Natural killer cell (primary cell): ENCODE results near the gene SPRY4. TPM values are rescaled to one million over a fixed set of nuclear protein-coding genes. Genes with fewer than 3 reads are reported as not detected.

Experiments
- ATAC-seq, 3 donors: fragments of 150-1000 bp in 2 of 3; fragments of 200-7000 bp in 1 of 3; cut with Tn5 transposase; 1 replicate in 1 of 3; 2 replicates in 2 of 3; pipeline ENCODE4 v1.10.0; 2021; ENCODE audit warnings: mild to moderate bottlenecking in 2 of 3, moderate library complexity in 2 of 3
- DNase-seq, 2 donors: peaks; one replicate each; pipeline versions ENCODE4 v3.0.0 to v3.0.0-alpha.2; 2013 to 2021; ENCODE audit warnings: mixed read lengths in 1 of 2
- H3K27ac ChIP-seq: one replicate; pipeline ENCODE4 v1.5.1; 2013; ENCODE audit warnings: mild to moderate bottlenecking, low read length
- H3K27me3 ChIP-seq: one replicate; pipeline ENCODE4 v1.6.1; 2013; ENCODE audit warnings: low read length; ENCODE audit not compliant: control insufficient read depth, insufficient read depth
- H3K36me3 ChIP-seq: one replicate; pipeline ENCODE4 v1.6.1; 2013; ENCODE audit warnings: low read length; ENCODE audit not compliant: control insufficient read depth, insufficient read depth
- H3K4me1 ChIP-seq: one replicate; pipeline ENCODE4 v1.6.1; 2013; ENCODE audit warnings: low read length; ENCODE audit not compliant: control insufficient read depth, insufficient read depth
- H3K4me3 ChIP-seq: one replicate; pipeline ENCODE4 v1.5.1; 2013; ENCODE audit warnings: low read length
- H3K9me3 ChIP-seq: one replicate; pipeline ENCODE4 v1.6.1; 2013; ENCODE audit warnings: low read length; ENCODE audit not compliant: control insufficient read depth, insufficient read depth
- H3K27ac Mint-ChIP-seq, 2 donors: one replicate each; pipeline ENCODE4 v1.8.0; 2022; ENCODE audit warnings: mild to moderate bottlenecking in 2 of 2, mixed read lengths in 2 of 2, moderate library complexity in 1 of 2
- H3K27me3 Mint-ChIP-seq, 2 donors: one replicate each; pipeline ENCODE4 v1.8.0; 2022; ENCODE audit warnings: low read depth in 2 of 2, mixed read lengths in 2 of 2
- H3K36me3 Mint-ChIP-seq: one replicate; pipeline ENCODE4 v1.8.0; 2022; ENCODE audit warnings: mixed read lengths
- H3K4me1 Mint-ChIP-seq, 2 donors: one replicate each; pipeline ENCODE4 v1.8.0; 2022; ENCODE audit warnings: mixed read lengths in 2 of 2
- H3K4me3 Mint-ChIP-seq: one replicate; pipeline ENCODE4 v1.8.0; 2022; ENCODE audit warnings: mild to moderate bottlenecking, moderate library complexity, mixed read lengths
- H3K9me3 Mint-ChIP-seq, 2 donors: one replicate each; pipeline ENCODE4 v1.8.0; 2022; ENCODE audit warnings: mixed read lengths in 2 of 2
- CTCF ChIP-seq: fragments of 200-600 bp; IDR thresholded peaks from one replicate; pipeline ENCODE4 v1.8.0; 2022; ENCODE audit warnings: antibody characterized with exemption
- WGBS: methylation state at CpG from one replicate; pipeline ENCODE4 v1.1.7; 2013; ENCODE audit warnings: missing lambda C conversion rate; ENCODE audit not compliant: insufficient coverage; 5-methylcytosine and 5-hydroxymethylcytosine counted together
- intact Hi-C: fragments of 100-400 bp; cut with micrococcal nuclease; formaldehyde crosslinking; loops from one replicate; pipeline ENCODE4 v1.14.2; 2022
- total RNA-seq, 4 donors: library from RNA; stranded (reverse); fragments of 120-200 nt in 1 of 4; gene quantifications; one replicate each; pipeline versions ENCODE4 v1.2.3 to v1.2.4, GENCODE V29; 2013 to 2022

The SPRY4 gene
- total RNA-seq, 3 donors from 2014 or later (not counting 1 experiment from before 2014, with no cell fraction given) = 0.20 to 1.3 (median 0.40) TPM

- H3K4me1 ChIP-seq = peaks cover 17% of the 10 kb centered on the region
- no peak overlapping the region for H3K4me3 Mint-ChIP-seq
- peak in 2 of 3 donors; percentile 29 to 83 for ATAC-seq
- H3K27me3 Mint-ChIP-seq = peaks cover 0 to 5% of the 10 kb centered on the region in 2 donors
- intact Hi-C loops = no loop called here
- WGBS = 65% methylated on average over 17 of the region's 17 CpGs
- no peaks in the 10 kb centered on the region for H3K36me3 Mint-ChIP-seq
- H3K36me3 ChIP-seq = no peaks in the 10 kb centered on the region
- H3K4me1 Mint-ChIP-seq = peaks cover 20 to 22% of the 10 kb centered on the region in 2 donors
- H3K4me3 ChIP-seq = no peak overlapping the region
- no peaks in the 10 kb centered on the region for H3K9me3 Mint-ChIP-seq
- H3K9me3 ChIP-seq = no peaks in the 10 kb centered on the region
- peak overlapping the region in 1 of 2 donors; percentile 65 for H3K27ac Mint-ChIP-seq
- H3K27ac ChIP-seq = no peak overlapping the region
- no peaks in the 10 kb centered on the region for H3K27me3 ChIP-seq
- TF ChIP-seq CTCF = no peak
- DNase-seq = no peak
Observed at GRCh38 chr5:142287096-142287972, 37.5 kb downstream of the SPRY4 start.

- ATAC-seq (no peak), DNase-seq (no peak)
- Mint-ChIP-seq H3K4me1 (peaks cover 20 to 22% of the 10 kb centered on the region in 2 donors), H3K27ac (no peak overlapping the region), H3K27me3 (peaks cover 0 to 5% of the 10 kb centered on the region in 2 donors), H3K36me3 (no peaks in the 10 kb centered on the region), H3K4me3 (no peak overlapping the region), H3K9me3 (no peaks in the 10 kb centered on the region)
- no peak for TF ChIP-seq CTCF
- Histone ChIP-seq H3K4me3 (no peak overlapping the region), H3K36me3 (no peaks in the 10 kb centered on the region), H3K27me3 (no peaks in the 10 kb centered on the region), H3K9me3 (no peaks in the 10 kb centered on the region), H3K4me1 (peaks cover 17% of the 10 kb centered on the region), H3K27ac (no peak overlapping the region)
- intact Hi-C loops = no loop called here
- 93% methylated on average over 12 of the region's 12 CpGs for WGBS
Observed at GRCh38 chr5:142286111-142286510, 38.7 kb downstream of the SPRY4 start.

- no peak for ATAC-seq
- Mint-ChIP-seq H3K36me3 (no peaks in the 10 kb centered on the region), H3K27me3 (no peaks in the 10 kb centered on the region)
Observed at GRCh38 chr5:142283304-142283703, 41.5 kb downstream of the SPRY4 start.

More at GRCh38 chr5:142283304-142283703, 41.5 kb downstream of the SPRY4 start:
- no peak for DNase-seq
- TF ChIP-seq CTCF = no peak
- Mint-ChIP-seq H3K9me3 (no peaks in the 10 kb centered on the region), H3K27ac (no peak overlapping the region), H3K4me3 (no peak overlapping the region), H3K4me1 (peaks cover 12 to 17% of the 10 kb centered on the region in 2 donors)
- intact Hi-C loops = no loop called here
- Histone ChIP-seq H3K27ac (no peak overlapping the region), H3K4me3 (no peak overlapping the region), H3K36me3 (no peaks in the 10 kb centered on the region), H3K27me3 (no peaks in the 10 kb centered on the region), H3K4me1 (peaks cover 12% of the 10 kb centered on the region), H3K9me3 (no peaks in the 10 kb centered on the region)
- WGBS = 66% methylated on average over 6 of the region's 6 CpGs
